8988T (cell line): ENCODE measurements around the gene ZIC4.

Experiments
- DNase-seq: peaks from one replicate; pipeline ENCODE4 v3.0.0; 2011

ZIC4 gene

GRCh38 chr3:147417551-147418295, 11.4 kb upstream of the ZIC4 start:
- no peak for DNase-seq

- no peak for DNase-seq
These were observed 10.6 kb upstream of the ZIC4 start for GRCh38 chr3:147416931-147417330.

GRCh38 chr3:147415874-147416273, 9.5 kb upstream of the ZIC4 start:
- no peak for DNase-seq

- no peak for DNase-seq
These were observed 8.9 kb upstream of the ZIC4 start for GRCh38 chr3:147415286-147415685.

GRCh38 chr3:147414390-147415138, 8.2 kb upstream of the ZIC4 start:
- DNase-seq, result no peak

- no peak for DNase-seq
These were observed 7.5 kb upstream of the ZIC4 start for GRCh38 chr3:147413686-147414389.

- DNase-seq, result no peak
These were observed 6.8 kb upstream of the ZIC4 start for GRCh38 chr3:147412917-147413685.

- DNase-seq, result no peak
These were observed 6.0 kb upstream of the ZIC4 start for GRCh38 chr3:147412261-147412916.

- no peak for DNase-seq
These were observed 5.5 kb upstream of the ZIC4 start for GRCh38 chr3:147411815-147412241.

- no peak for DNase-seq
These were observed 5.0 kb upstream of the ZIC4 start for GRCh38 chr3:147411238-147411814.

- no peak for DNase-seq
These were observed 4.3 kb upstream of the ZIC4 start for GRCh38 chr3:147410526-147411237.

- no peak for DNase-seq
These were observed 3.8 kb upstream of the ZIC4 start for GRCh38 chr3:147410116-147410525.

GRCh38 chr3:147409143-147410115, 3.1 kb upstream of the ZIC4 start, which contains the start of gene ZIC1:
ZIC1 (plus strand) TSS chr3:147409365; CDS start chr3:147410113, 748 bp downstream.
- DNase-seq, result no peak

GRCh38 chr3:147408188-147409100, 2.1 kb upstream of the ZIC4 start:
- no peak for DNase-seq

GRCh38 chr3:147407498-147408187, 1.3 kb upstream of the ZIC4 start:
- DNase-seq, result no peak

- no peak for DNase-seq
These were observed 763 bp upstream of the ZIC4 start for GRCh38 chr3:147407114-147407497.

- DNase-seq, result no peak
These were observed 914 bp downstream of the ZIC4 start for GRCh38 chr3:147405231-147406027.
